Endothelial cell of umbilical vein (primary cell): Measurements from ENCODE around the gene GFER. TPM values are rescaled to one million over a fixed set of nuclear protein-coding genes. Genes with fewer than 3 reads are reported as not detected.

Experiments used
- BruUV-seq: library from RNA; stranded (reverse); fragments of 400-500 nt; replicated peaks from 2 replicates; lab custom pipeline; 2021; lab: Mats Ljungman, UMichigan
- CTCF ChIA-PET: fragments of 300-600, 350-600 bp; sonication (Branson Sonifier 250); formaldehyde crosslinking; loops from one replicate; lab custom pipeline; 2021; ENCODE audit warnings: antibody characterized with exemption, inconsistent platforms; lab: Charles Lee
- POLR2A ChIA-PET: fragments of 300-600, 350-600 bp; sonication (Branson Sonifier 250); formaldehyde crosslinking; loops from one replicate; lab custom pipeline; 2021; ENCODE audit warnings: antibody characterized with exemption, inconsistent platforms; lab: Charles Lee
- DNase-seq: peaks from one replicate; pipeline ENCODE4 v3.0.0-alpha.2; 2011; ENCODE audit warnings: low read depth, low spot score
- FAIRE-seq: peaks from 2 replicates; lab custom pipeline; 2011; peaks lifted over from hg19 to GRCh38; lab: Jason Lieb, UNC
- H2AFZ ChIP-seq: 2 replicates; pipeline ENCODE4 v1.6.0; 2012; ENCODE audit warnings: low read depth, low read length, control low read depth, inconsistent platforms
- H3K27ac ChIP-seq: 2 replicates; pipeline ENCODE4 v1.5.1; 2011; ENCODE audit warnings: low read depth, mild to moderate bottlenecking, control low read depth, low read length, moderate library complexity; ENCODE audit not compliant: insufficient read depth
- H3K27me3 ChIP-seq, 2 experiments: 2 replicates each; pipeline versions ENCODE4 v1.6.0 to v1.6.1; 2011; ENCODE audit warnings: low read length in 2 of 2, mixed read lengths in 1 of 2; ENCODE audit not compliant: control insufficient read depth in 2 of 2, insufficient read depth in 2 of 2
- H3K36me3 ChIP-seq, 2 experiments: 2 replicates in 1 of 2; 3 replicates in 1 of 2; pipeline ENCODE4 v1.5.1; 2011; ENCODE audit warnings: low read length in 2 of 2, mild to moderate bottlenecking in 1 of 2, moderate library complexity in 1 of 2; ENCODE audit not compliant: control insufficient read depth in 2 of 2, insufficient read depth in 2 of 2; ENCODE audit errors: extremely low read depth in 1 of 2
- H3K4me1 ChIP-seq: 3 replicates; pipeline ENCODE4 v1.5.1; 2011; ENCODE audit warnings: mild to moderate bottlenecking, low read length; ENCODE audit not compliant: control insufficient read depth, insufficient read depth; ENCODE audit errors: extremely low read depth
- H3K4me2 ChIP-seq: 2 replicates; pipeline ENCODE4 v1.6.1; 2011; ENCODE audit warnings: low read length, control low read depth, mixed read lengths; ENCODE audit not compliant: insufficient read depth
- H3K4me3 ChIP-seq, 3 experiments: fragments of 200-600 bp in 1 of 3; sonication (generic), shearing (Covaris generic) in 1 of 3; replicated peaks in 1 of 3; 2 replicates each; pipeline ENCODE4 v1.5.1; 2011 to 2016; ENCODE audit warnings: control low read depth in 3 of 3, low read length in 3 of 3, mild to moderate bottlenecking in 2 of 3, inconsistent platforms in 1 of 3, low read depth in 1 of 3, moderate library complexity in 1 of 3; ENCODE audit not compliant: insufficient read depth in 1 of 3
- H3K79me2 ChIP-seq: 2 replicates; pipeline ENCODE4 v1.6.0; 2012; ENCODE audit warnings: low read length, inconsistent platforms; ENCODE audit not compliant: control insufficient read depth, insufficient read depth
- H3K9ac ChIP-seq: replicated peaks from 2 replicates; pipeline ENCODE3; 2011; ENCODE audit warnings: low read length, control low read depth; ENCODE audit not compliant: insufficient read depth; ENCODE audit errors: extremely low read depth
- H3K9me1 ChIP-seq: replicated peaks from 3 replicates; pipeline ENCODE4 v1.6.0; 2011; ENCODE audit warnings: mild to moderate bottlenecking, low read length; ENCODE audit not compliant: control insufficient read depth, insufficient read depth; ENCODE audit errors: extremely low read depth
- H3K9me3 ChIP-seq: replicated peaks from 2 replicates; pipeline ENCODE4 v1.5.1; 2012; ENCODE audit warnings: low read length, inconsistent platforms; ENCODE audit not compliant: control insufficient read depth, insufficient read depth
- H4K20me1 ChIP-seq: replicated peaks from 2 replicates; pipeline ENCODE3; 2011; ENCODE audit warnings: mild to moderate bottlenecking, low read length; ENCODE audit not compliant: control insufficient read depth, insufficient read depth; ENCODE audit errors: extremely low read depth
- EZH2 ChIP-seq: IDR thresholded peaks from 2 replicates; pipeline ENCODE4 v1.6.1; 2012; ENCODE audit warnings: borderline replicate concordance, low read depth, mild to moderate bottlenecking, moderate library complexity, low read length, inconsistent platforms; ENCODE audit not compliant: severe bottlenecking
- FOS ChIP-seq: IDR thresholded peaks from 2 replicates; pipeline ENCODE4 v1.6.1; 2011; ENCODE audit warnings: mild to moderate bottlenecking, low read length, moderate library complexity, borderline replicate concordance; ENCODE audit not compliant: insufficient read depth
- GATA2 ChIP-seq: IDR thresholded peaks from 2 replicates; pipeline ENCODE4 v1.7.0; 2011; ENCODE audit warnings: low read depth, mild to moderate bottlenecking, moderate library complexity, mixed read lengths, low read length; ENCODE audit not compliant: insufficient read length, insufficient read depth
- JUN ChIP-seq: IDR thresholded peaks from 2 replicates; pipeline ENCODE4 v1.6.1; 2011; ENCODE audit warnings: borderline replicate concordance, low read depth; ENCODE audit not compliant: insufficient read length, insufficient read depth
- MYC ChIP-seq: IDR thresholded peaks from one replicate; pipeline ENCODE4 v1.6.1; 2011; ENCODE audit warnings: mild to moderate bottlenecking, low read depth, low read length
- POLR2A ChIP-seq: IDR thresholded peaks from 2 replicates; pipeline ENCODE4 v1.6.1; 2012; ENCODE audit warnings: low read depth, mild to moderate bottlenecking, control low read depth, low read length
- POLR2AphosphoS5 ChIP-seq: IDR thresholded peaks from 2 replicates; pipeline ENCODE4 v1.6.1; 2012; ENCODE audit warnings: low read depth, mild to moderate bottlenecking, control low read depth, low read length, moderate library complexity; ENCODE audit not compliant: insufficient read depth
- dilution Hi-C: fragments of 300-500 bp; cut with MboI; formaldehyde crosslinking; loops from one replicate; pipeline ENCODE4 v1.15.0; 2019; ENCODE audit warnings: low sequenced_read_pairs; ENCODE audit not compliant: extremely low pct_ligation_motif_present
- intact Hi-C: fragments of 100-400 bp; cut with micrococcal nuclease; formaldehyde crosslinking; loops from one replicate; pipeline ENCODE4 v1.10.0; 2022
- polyA plus RNA-seq, 4 experiments: library from polyadenylated mRNA; depleted of rRNA in 3 of 4; stranded (reverse) in 3 of 4; unstranded in 1 of 4; fragments of >200 nt; gene quantifications; 2 replicates each; pipeline versions ENCODE4 v1.2.1 to v1.2.3, GENCODE V29; 2011 to 2012; ENCODE audit warnings: missing spikeins in 1 of 4
- total RNA-seq: library from RNA; stranded (reverse); gene quantifications from 2 replicates; pipeline ENCODE4 v1.2.3, GENCODE V29; 2021
- TF ChIP-seq, protein P1 (sequence below), 2 donors: IDR thresholded peaks; 1 replicate in 1 of 2; 2 replicates in 1 of 2; pipeline ENCODE4 v1.5.1; 2011; ENCODE audit warnings: low read length in 2 of 2, mild to moderate bottlenecking in 2 of 2, moderate library complexity in 2 of 2, control low read depth in 1 of 2, inconsistent platforms in 1 of 2, low read depth in 1 of 2; ENCODE audit not compliant: insufficient read depth in 1 of 2; ENCODE audit errors: extremely low read depth in 1 of 2
- TF ChIP-seq, protein P2 (sequence below): IDR thresholded peaks from 2 replicates; pipeline ENCODE4 v1.6.1; 2011; ENCODE audit not compliant: insufficient read depth, insufficient read length

The GFER gene
- total and polyA plus RNA-seq, 2 donors (not counting 3 experiments of a cell fraction or from before 2014, with no cell fraction given) = 13.7 to 29.9 TPM

- no peak for DNase-seq
- no TSS peak for BruUV-seq
- dilution Hi-C loops = no loop called here
- Histone ChIP-seq H3K4me3 (peak overlapping the region; percentile 58 to 89 (median 71)), H3K9ac (peak overlapping the region; percentile 92), H3K36me3 (peaks cover 8 to 17% of the 10 kb centered on the region in 2 experiments), H3K27ac (peak overlapping the region; percentile 76), H3K4me1 (peaks cover 24% of the 10 kb centered on the region), H3K9me1 (no peaks in the 10 kb centered on the region), H3K9me3 (no peaks in the 10 kb centered on the region), H3K27me3 (no peaks in the 10 kb centered on the region), H3K79me2 (peaks cover 40% of the 10 kb centered on the region), H3K4me2 (peak overlapping the region; percentile 81), H4K20me1 (no peaks in the 10 kb centered on the region), H2AFZ (no peak overlapping the region)
- ChIA-PET POLR2A (interaction anchor here (0.7 to 1.4 kb wide), 8 partner anchors 9 to 545 kb away, joined by 3 to 7 read pairs (median 4); partner anchors contain the start of genes NUBP2, SPSB3 and UQCC4), CTCF (interaction anchor here (0.9 to 1.6 kb wide), 4 partner anchors 13 to 175 kb away, joined by 3 to 7 read pairs (median 4); partner anchors contain the start of gene GFER)
- intact Hi-C loops = loop anchor here (2.0 kb wide), 1 partner anchor 43 kb away; the partner anchor contains the start of gene ZNF598
- TF ChIP-seq EZH2 = no peak
- TF ChIP-seq FOS = no peak
- TF ChIP-seq MYC = no peak
- TF ChIP-seq, protein P1, sequence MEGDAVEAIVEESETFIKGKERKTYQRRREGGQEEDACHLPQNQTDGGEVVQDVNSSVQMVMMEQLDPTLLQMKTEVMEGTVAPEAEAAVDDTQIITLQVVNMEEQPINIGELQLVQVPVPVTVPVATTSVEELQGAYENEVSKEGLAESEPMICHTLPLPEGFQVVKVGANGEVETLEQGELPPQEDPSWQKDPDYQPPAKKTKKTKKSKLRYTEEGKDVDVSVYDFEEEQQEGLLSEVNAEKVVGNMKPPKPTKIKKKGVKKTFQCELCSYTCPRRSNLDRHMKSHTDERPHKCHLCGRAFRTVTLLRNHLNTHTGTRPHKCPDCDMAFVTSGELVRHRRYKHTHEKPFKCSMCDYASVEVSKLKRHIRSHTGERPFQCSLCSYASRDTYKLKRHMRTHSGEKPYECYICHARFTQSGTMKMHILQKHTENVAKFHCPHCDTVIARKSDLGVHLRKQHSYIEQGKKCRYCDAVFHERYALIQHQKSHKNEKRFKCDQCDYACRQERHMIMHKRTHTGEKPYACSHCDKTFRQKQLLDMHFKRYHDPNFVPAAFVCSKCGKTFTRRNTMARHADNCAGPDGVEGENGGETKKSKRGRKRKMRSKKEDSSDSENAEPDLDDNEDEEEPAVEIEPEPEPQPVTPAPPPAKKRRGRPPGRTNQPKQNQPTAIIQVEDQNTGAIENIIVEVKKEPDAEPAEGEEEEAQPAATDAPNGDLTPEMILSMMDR (IDR thresholded peaks at IDR 0.05; ENCODE audit: extremely low read depth in 1 of 2, insufficient read depth in 1 of 2, low read depth in 1 of 2, low read length in 2 of 2) = no peak
- TF ChIP-seq GATA2 = no peak
- TF ChIP-seq, protein P2, sequence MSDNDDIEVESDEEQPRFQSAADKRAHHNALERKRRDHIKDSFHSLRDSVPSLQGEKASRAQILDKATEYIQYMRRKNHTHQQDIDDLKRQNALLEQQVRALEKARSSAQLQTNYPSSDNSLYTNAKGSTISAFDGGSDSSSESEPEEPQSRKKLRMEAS = no peak
- TF ChIP-seq JUN = no peak
- TF ChIP-seq POLR2A = no peak
- TF ChIP-seq POLR2AphosphoS5 = no peak
- FAIRE-seq = no peak
These were observed 18.5 kb upstream of the GFER start for GRCh38 chr16:1965396-1966001.
